ENCODE data around the gene B3GAT2. TPM values are rescaled to one million over a fixed set of nuclear protein-coding genes. Genes with fewer than 3 reads are reported as not detected.

Gene B3GAT2
- polyA plus RNA-seq, 2 of the 4 experiments (the other 2 are of a cell fraction) = 0.05 to 0.10 TPM

GRCh38 chr6:70874181-70874913 is 82.5 kb downstream of the B3GAT2 start:
- CTCF ChIA-PET = interaction anchor here (0.8 to 2.7 kb wide), 2 partner anchors 10 to 89 kb away, joined by 3 to 17 read pairs; no protein-coding TSS in a partner anchor
- no peak for TF ChIP-seq ESRRA (IDR thresholded peaks at IDR 0.05; ENCODE audit: borderline replicate concordance, low read length)
- no peak for TF ChIP-seq EHMT2 (IDR thresholded peaks at IDR 0.05; ENCODE audit: low read depth)
- TF ChIP-seq POLR2A (IDR thresholded peaks at IDR 0.05; ENCODE audit: low read length) = no peak
- TF ChIP-seq HOXB5 (CRISPR knock-in tag; IDR thresholded peaks at IDR 0.05) = no peak
- no peak for TF ChIP-seq ELK1 (IDR thresholded peaks at IDR 0.05; ENCODE audit: low read depth, low read length)
- no peak for TF ChIP-seq NFE2L2 (conservative IDR thresholded peaks at IDR 0.05; ENCODE audit: low read length)
- no peak for TF ChIP-seq HOXB13 (CRISPR knock-in tag; IDR thresholded peaks at IDR 0.05; ENCODE audit: low read depth)
- no peak for TF ChIP-seq ZC3H11A (IDR thresholded peaks at IDR 0.05)
- TF ChIP-seq FOSL2 (IDR thresholded peaks at IDR 0.05) = no peak
- TF ChIP-seq FOSL2 (CRISPR knock-in tag; IDR thresholded peaks at IDR 0.05) = no peak
- no peak for TF ChIP-seq MAX (IDR thresholded peaks at IDR 0.05)
- no peak for TF ChIP-seq NPAS2 (CRISPR knock-in tag; IDR thresholded peaks at IDR 0.05; ENCODE audit: borderline replicate concordance)
- TF ChIP-seq USF2 (IDR thresholded peaks at IDR 0.05) = no peak
- TF ChIP-seq ZSCAN20 (CRISPR knock-in tag; IDR thresholded peaks at IDR 0.05) = no peak
- FAIRE-seq = no peak

GRCh38 chr6:70872469-70872868 is 84.4 kb downstream of the B3GAT2 start:
- DNase-seq (ENCODE audit: low read depth in 1 of 2, low spot score in 1 of 2) (no peak), FAIRE-seq (no peak), ATAC-seq (no peak)
- POLR2A ChIA-PET = no interaction called here
- 48% methylated on average over 2 of the region's 2 CpGs for WGBS (ENCODE audit: missing lambda C conversion rate)
- Histone ChIP-seq H3K4me3 (no peak overlapping the region), H3K4me1 (no peaks in the 10 kb centered on the region), H3K4me2 (no peak overlapping the region), H3K27ac (no peak overlapping the region), H3K9me3 (peaks cover 11% of the 10 kb centered on the region; the same call in 1 of the 3 replicates)
- TF ChIP-seq CEBPB (IDR thresholded peaks at IDR 0.05) (no peak), CHD4 (IDR thresholded peaks at IDR 0.05; ENCODE audit: borderline replicate concordance) (no peak), POLR2AphosphoS2 (conservative IDR thresholded peaks at IDR 0.05; ENCODE audit: low read length) (no peak), EHMT2 (IDR thresholded peaks at IDR 0.05; ENCODE audit: low read depth) (no peak), HOXA7 (CRISPR knock-in tag; IDR thresholded peaks at IDR 0.05) (no peak), E2F6 (IDR thresholded peaks at IDR 0.05; ENCODE audit: borderline replicate concordance, low read depth) (no peak), ZSCAN20 (CRISPR knock-in tag; IDR thresholded peaks at IDR 0.05) (no peak), USF2 (IDR thresholded peaks at IDR 0.05) (no peak), BHLHE40 (IDR thresholded peaks at IDR 0.05; ENCODE audit: low read depth, low read length) (no peak)
- CTCF ChIA-PET = no interaction called here

More at GRCh38 chr6:70874181-70874913, 82.5 kb downstream of the B3GAT2 start:
- no peaks in the 10 kb centered on the region for H3K4me1 ChIP-seq
- H3K4me2 ChIP-seq = no peak overlapping the region
- no peak for DNase-seq (ENCODE audit: low read depth in 1 of 2, low spot score in 1 of 2)
- H3K9me3 ChIP-seq = peaks cover 13% of the 10 kb centered on the region; the same call in 1 of the 3 replicates
- POLR2A ChIA-PET = no interaction called here
- 6% methylated on average over 3 of the region's 3 CpGs for WGBS (ENCODE audit: missing lambda C conversion rate)
- no peak for ATAC-seq
- no peak overlapping the region for H3K27ac ChIP-seq
- no peak overlapping the region for H3K4me3 ChIP-seq

GRCh38 chr6:70864401-70864800 is 92.5 kb downstream of the B3GAT2 start:
- CTCF ChIA-PET = no interaction called here
- Histone ChIP-seq H3K4me1 (no peaks in the 10 kb centered on the region), H3K4me2 (no peak overlapping the region), H3K4me3 (no peak overlapping the region), H3K27ac (no peak overlapping the region), H3K9me3 (no peaks in the 10 kb centered on the region)
- FAIRE-seq (no peak), DNase-seq (ENCODE audit: low read depth in 1 of 2, low spot score in 1 of 2) (no peak), ATAC-seq (no peak)
- POLR2A ChIA-PET = no interaction called here
- 94% methylated on average over 3 of the region's 3 CpGs for WGBS (ENCODE audit: missing lambda C conversion rate)
- TF ChIP-seq KDM1A (IDR thresholded peaks at IDR 0.05; ENCODE audit: low read depth) (no peak), SMC3 (IDR thresholded peaks at IDR 0.05) (no peak), HDAC2 (IDR thresholded peaks at IDR 0.05) (no peak), PBX3 (IDR thresholded peaks at IDR 0.05) (no peak), JUN (IDR thresholded peaks at IDR 0.05) (no peak), MAFK (IDR thresholded peaks at IDR 0.05; ENCODE audit: partially characterized antibody) (no peak), MAZ (IDR thresholded peaks at IDR 0.05; ENCODE audit: borderline replicate concordance, low read depth, low read length) (no peak), E2F6 (IDR thresholded peaks at IDR 0.05; ENCODE audit: borderline replicate concordance, low read depth) (no peak), JUNB (IDR thresholded peaks at IDR 0.05) (no peak), USF2 (IDR thresholded peaks at IDR 0.05) (no peak), POLR2A (IDR thresholded peaks at IDR 0.05; ENCODE audit: low read length) (no peak)
